Ishikawa (cell line): ENCODE results near the gene DNAH3.

Experiments
- CEBPB ChIP-seq: IDR thresholded peaks from 2 replicates; pipeline ENCODE4 v1.6.1; 2012
- CREB1 ChIP-seq: IDR thresholded peaks from 2 replicates; pipeline ENCODE4 v1.6.1; 2012; ENCODE audit warnings: low read depth
- EGR1 ChIP-seq: IDR thresholded peaks from 2 replicates; pipeline ENCODE4 v1.6.1; 2012
- EP300 ChIP-seq: IDR thresholded peaks from 2 replicates; pipeline ENCODE4 v1.6.1; 2012; ENCODE audit warnings: borderline replicate concordance
- FOXM1 ChIP-seq: IDR thresholded peaks from 2 replicates; pipeline ENCODE4 v1.6.1; 2012; ENCODE audit warnings: low read depth, borderline replicate concordance
- MAX ChIP-seq: IDR thresholded peaks from 2 replicates; pipeline ENCODE4 v1.6.1; 2012
- NFIC ChIP-seq: IDR thresholded peaks from 2 replicates; pipeline ENCODE4 v1.6.1; 2012
- RAD21 ChIP-seq: IDR thresholded peaks from 2 replicates; pipeline ENCODE4 v1.6.1; 2012; ENCODE audit warnings: low read depth
- REST ChIP-seq: IDR thresholded peaks from 2 replicates; pipeline ENCODE4 v1.6.1; 2012; ENCODE audit warnings: low read depth, mild to moderate bottlenecking
- TAF1 ChIP-seq: IDR thresholded peaks from 2 replicates; pipeline ENCODE4 v1.6.1; 2012; ENCODE audit warnings: low read depth, mild to moderate bottlenecking
- TEAD4 ChIP-seq: IDR thresholded peaks from 2 replicates; pipeline ENCODE4 v1.6.1; 2012
- USF1 ChIP-seq: IDR thresholded peaks from 2 replicates; pipeline ENCODE4 v1.6.1; 2012
- YY1 ChIP-seq: IDR thresholded peaks from 2 replicates; pipeline ENCODE4 v1.6.1; 2012; ENCODE audit warnings: low read depth
- ZBTB7A ChIP-seq: IDR thresholded peaks from 2 replicates; pipeline ENCODE4 v1.6.1; 2012; ENCODE audit warnings: low read depth

The DNAH3 gene

GRCh38 chr16:21145738-21146137, 4.9 kb downstream of the DNAH3 start:
- TF ChIP-seq FOXM1 (no peak), REST (no peak), RAD21 (no peak), EP300 (no peak), CREB1 (no peak), CEBPB (no peak), MAX (no peak), EGR1 (no peak), YY1 (no peak), USF1 (no peak), ZBTB7A (no peak), NFIC (no peak), TAF1 (no peak)

- TF ChIP-seq TEAD4, result no peak
Observed at GRCh38 chr16:21134053-21134452, 16.6 kb downstream of the DNAH3 start.

DNA sequence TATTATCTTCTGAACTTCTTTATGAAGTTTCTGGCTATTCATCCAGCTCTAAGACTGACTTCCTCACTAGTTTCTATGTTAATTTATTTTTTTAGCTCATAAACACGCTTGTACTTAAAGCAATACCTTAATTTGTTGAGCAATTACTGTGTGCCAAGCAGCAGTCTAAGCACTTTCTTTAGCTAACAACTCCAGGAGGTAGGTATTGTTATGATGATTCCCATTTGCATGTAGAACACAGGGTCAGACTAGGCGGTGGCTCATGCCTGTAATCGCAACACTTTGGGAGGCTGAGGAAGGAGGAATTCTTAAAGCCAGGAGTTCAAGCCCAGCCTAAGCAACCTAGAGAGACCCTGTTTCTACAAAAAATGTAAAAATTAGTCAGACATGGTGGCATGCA, 19.8 kb downstream of the DNAH3 start:
- TF ChIP-seq CREB1 (no peak), ZBTB7A (no peak), CEBPB (no peak), EGR1 (no peak), EP300 (no peak), TEAD4 (no peak), FOXM1 (no peak), REST (no peak), NFIC (no peak), USF1 (no peak)

DNA sequence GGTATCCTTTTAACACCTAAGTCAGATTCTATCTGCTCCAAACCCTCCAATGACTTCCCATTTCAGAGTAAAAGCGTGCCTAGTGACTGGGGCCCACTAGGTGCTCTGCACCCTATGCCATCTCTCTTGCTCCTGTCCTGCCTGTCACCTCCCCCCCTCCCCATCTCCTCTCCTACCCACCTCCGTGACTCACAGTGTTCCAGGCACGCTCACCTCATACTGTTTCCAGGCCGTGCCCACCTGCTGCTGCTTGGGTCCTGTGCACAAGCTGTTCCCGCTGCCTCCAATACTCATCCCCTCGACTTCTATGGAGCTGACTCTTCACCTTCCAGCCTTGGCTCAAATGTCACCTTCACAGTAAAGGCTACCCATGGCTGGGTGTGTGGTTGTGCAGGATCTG, 21.7 kb downstream of the DNAH3 start:
- TF ChIP-seq TAF1 (no peak), NFIC (no peak), RAD21 (no peak), REST (no peak), USF1 (no peak), YY1 (no peak), TEAD4 (no peak), CEBPB (no peak), ZBTB7A (no peak), CREB1 (no peak)

GRCh38 chr16:21126518-21126917, 24.1 kb downstream of the DNAH3 start:
- TF ChIP-seq FOXM1, result no peak
- no peak for TF ChIP-seq ZBTB7A
- TF ChIP-seq REST, result no peak
- TF ChIP-seq MAX, result no peak
- no peak for TF ChIP-seq YY1
- no peak for TF ChIP-seq TAF1
- TF ChIP-seq RAD21, result no peak
